RWPE2 (cell line): Measurements from ENCODE around the gene ARHGAP26.

Source experiments
- ATAC-seq: fragments of 200-7000 bp; cut with Tn5 transposase; 3 replicates; pipeline ENCODE4 v1.9.1; 2021; ENCODE audit warnings: low read depth
- DNase-seq: peaks from one replicate; pipeline ENCODE4 v3.0.0-alpha.2; 2020; ENCODE audit warnings: low spot score
- H3K27ac ChIP-seq: fragments of 450-650 bp; 2 replicates; pipeline ENCODE4 v1.5.1; 2017; ENCODE audit warnings: mild to moderate bottlenecking; ENCODE audit not compliant: poor library complexity, severe bottlenecking
- H3K27me3 ChIP-seq: fragments of 250-450 bp; sonication (Bioruptor Pico); 2 replicates; pipeline ENCODE4 v1.5.1; 2021; ENCODE audit warnings: mild to moderate bottlenecking, moderate library complexity; ENCODE audit not compliant: insufficient read depth, poor library complexity, severe bottlenecking
- H3K36me3 ChIP-seq: fragments of 250-450 bp; sonication (Bioruptor Pico); 2 replicates; pipeline ENCODE4 v1.5.1; 2020; ENCODE audit warnings: low read depth, mild to moderate bottlenecking, moderate library complexity
- H3K4me1 ChIP-seq: fragments of 250-450 bp; sonication (Bioruptor Pico); 2 replicates; pipeline ENCODE4 v1.5.1; 2021; ENCODE audit warnings: mild to moderate bottlenecking, moderate library complexity; ENCODE audit not compliant: insufficient read depth, poor library complexity, severe bottlenecking
- H3K4me3 ChIP-seq: fragments of 250-450 bp; sonication (Bioruptor Pico); 2 replicates; pipeline ENCODE4 v1.5.1; 2021; ENCODE audit warnings: mild to moderate bottlenecking, moderate library complexity; ENCODE audit not compliant: severe bottlenecking
- H3K9me3 ChIP-seq: fragments of 250-450 bp; sonication (Bioruptor Pico); 2 replicates; pipeline ENCODE4 v1.5.1; 2021; ENCODE audit warnings: mild to moderate bottlenecking, moderate library complexity; ENCODE audit not compliant: severe bottlenecking
- CTCF ChIP-seq: fragments of 450-650 bp; IDR thresholded peaks from one replicate; pipeline ENCODE4 v1.5.1; 2017; ENCODE audit warnings: mild to moderate bottlenecking, moderate library complexity; ENCODE audit not compliant: poor library complexity, severe bottlenecking

ARHGAP26 gene

GRCh38 chr5:142883438-142883837 lies 113.3 kb downstream of the ARHGAP26 start:
- no peaks in the 10 kb centered on the region for H3K36me3 ChIP-seq

GRCh38 chr5:142884029-142884428 lies 113.9 kb downstream of the ARHGAP26 start:
- ATAC-seq, result no peak
- no peak for TF ChIP-seq CTCF

More at GRCh38 chr5:142883438-142883837, 113.3 kb downstream of the ARHGAP26 start:
- Histone ChIP-seq H3K9me3 (no peaks in the 10 kb centered on the region), H3K4me3 (no peak overlapping the region), H3K27ac (no peak overlapping the region), H3K4me1 (peaks cover 6% of the 10 kb centered on the region), H3K27me3 (no peaks in the 10 kb centered on the region)
- TF ChIP-seq CTCF, result no peak
- DNase-seq, result no peak
- ATAC-seq, result no peak

GRCh38 chr5:142886211-142886610 lies 116.0 kb downstream of the ARHGAP26 start:
- no peak overlapping the region for H3K4me3 ChIP-seq
- DNase-seq (no peak), ATAC-seq (no peak)
- H3K4me1 ChIP-seq, result peaks cover 6% of the 10 kb centered on the region
- H3K36me3 ChIP-seq, result no peaks in the 10 kb centered on the region
- no peaks in the 10 kb centered on the region for H3K27me3 ChIP-seq
- H3K27ac ChIP-seq, result no peak overlapping the region
- no peaks in the 10 kb centered on the region for H3K9me3 ChIP-seq
- no peak for TF ChIP-seq CTCF

More at GRCh38 chr5:142884029-142884428, 113.9 kb downstream of the ARHGAP26 start:
- Histone ChIP-seq H3K27ac (no peak overlapping the region), H3K27me3 (no peaks in the 10 kb centered on the region), H3K9me3 (no peaks in the 10 kb centered on the region), H3K4me1 (peaks cover 6% of the 10 kb centered on the region), H3K4me3 (no peak overlapping the region), H3K36me3 (no peaks in the 10 kb centered on the region)
- DNase-seq, result no peak

- Histone ChIP-seq H3K27me3 (no peaks in the 10 kb centered on the region), H3K4me3 (no peak overlapping the region), H3K27ac (no peak overlapping the region), H3K9me3 (no peaks in the 10 kb centered on the region), H3K36me3 (no peaks in the 10 kb centered on the region), H3K4me1 (peaks cover 6% of the 10 kb centered on the region)
- ATAC-seq, result no peak
- no peak for TF ChIP-seq CTCF
- no peak for DNase-seq
Observed at GRCh38 chr5:142886956-142887355, 116.8 kb downstream of the ARHGAP26 start.

GRCh38 chr5:142888469-142889085 lies 118.4 kb downstream of the ARHGAP26 start:
- Histone ChIP-seq H3K9me3 (no peaks in the 10 kb centered on the region), H3K4me3 (no peak overlapping the region), H3K36me3 (no peaks in the 10 kb centered on the region), H3K27me3 (no peaks in the 10 kb centered on the region), H3K4me1 (peaks cover 2% of the 10 kb centered on the region), H3K27ac (no peak overlapping the region)
- TF ChIP-seq CTCF, result peak; percentile 98
- peak; percentile 80 for ATAC-seq
- DNase-seq, result no peak
